Suprapubic skin (tissue), 4 donors: Measurements from ENCODE around the gene DEDD2.

Source experiments
- EP300 ChIP-seq: sonication (generic); formaldehyde crosslinking; IDR thresholded peaks from one replicate; pipeline ENCODE4 v1.6.1; 2017; ENCODE audit warnings: antibody characterized with exemption
- POLR2A ChIP-seq, 2 donors: fragments of 450-650 bp; IDR thresholded peaks; one replicate each; pipeline ENCODE4 v1.6.1; 2017; ENCODE audit warnings: antibody characterized with exemption in 2 of 2, mild to moderate bottlenecking in 2 of 2, moderate library complexity in 2 of 2
- POLR2AphosphoS5 ChIP-seq, 3 donors: sonication (generic); formaldehyde crosslinking; IDR thresholded peaks; one replicate each; pipeline ENCODE4 v1.6.1; 2017; ENCODE audit warnings: antibody characterized with exemption in 3 of 3
- TF ChIP-seq, protein P1 (sequence below), 2 donors: fragments of 200-600 bp in 1 of 2; fragments of 450-650 bp in 1 of 2; sonication (generic) in 1 of 2; IDR thresholded peaks; one replicate each; pipeline ENCODE4 v1.5.1; 2016 to 2019; ENCODE audit warnings: antibody characterized with exemption in 2 of 2, mild to moderate bottlenecking in 1 of 2, moderate library complexity in 1 of 2

GRCh38 chr19:42253245-42254088 lies 36.0 kb upstream of the DEDD2 start:
- TF ChIP-seq, protein P1, sequence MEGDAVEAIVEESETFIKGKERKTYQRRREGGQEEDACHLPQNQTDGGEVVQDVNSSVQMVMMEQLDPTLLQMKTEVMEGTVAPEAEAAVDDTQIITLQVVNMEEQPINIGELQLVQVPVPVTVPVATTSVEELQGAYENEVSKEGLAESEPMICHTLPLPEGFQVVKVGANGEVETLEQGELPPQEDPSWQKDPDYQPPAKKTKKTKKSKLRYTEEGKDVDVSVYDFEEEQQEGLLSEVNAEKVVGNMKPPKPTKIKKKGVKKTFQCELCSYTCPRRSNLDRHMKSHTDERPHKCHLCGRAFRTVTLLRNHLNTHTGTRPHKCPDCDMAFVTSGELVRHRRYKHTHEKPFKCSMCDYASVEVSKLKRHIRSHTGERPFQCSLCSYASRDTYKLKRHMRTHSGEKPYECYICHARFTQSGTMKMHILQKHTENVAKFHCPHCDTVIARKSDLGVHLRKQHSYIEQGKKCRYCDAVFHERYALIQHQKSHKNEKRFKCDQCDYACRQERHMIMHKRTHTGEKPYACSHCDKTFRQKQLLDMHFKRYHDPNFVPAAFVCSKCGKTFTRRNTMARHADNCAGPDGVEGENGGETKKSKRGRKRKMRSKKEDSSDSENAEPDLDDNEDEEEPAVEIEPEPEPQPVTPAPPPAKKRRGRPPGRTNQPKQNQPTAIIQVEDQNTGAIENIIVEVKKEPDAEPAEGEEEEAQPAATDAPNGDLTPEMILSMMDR (IDR thresholded peaks at IDR 0.05), result no peak
- TF ChIP-seq POLR2AphosphoS5 (IDR thresholded peaks at IDR 0.05), result no peak
- TF ChIP-seq EP300, result no peak
- peak in 1 of 2 donors; percentile 22 for TF ChIP-seq POLR2A (IDR thresholded peaks at IDR 0.05)
